Epithelial cell of prostate (primary cell): ENCODE data around the gene GCHFR.

Source experiments
- DNase-seq: peaks from one replicate; pipeline ENCODE4 v3.0.0-alpha.2; 2011; ENCODE audit warnings: low read depth, low spot score
- H3K27ac ChIP-seq: fragments of 450-650 bp; 2 replicates; pipeline ENCODE4 v1.5.1; 2017; ENCODE audit warnings: mild to moderate bottlenecking

Gene GCHFR

DNA sequence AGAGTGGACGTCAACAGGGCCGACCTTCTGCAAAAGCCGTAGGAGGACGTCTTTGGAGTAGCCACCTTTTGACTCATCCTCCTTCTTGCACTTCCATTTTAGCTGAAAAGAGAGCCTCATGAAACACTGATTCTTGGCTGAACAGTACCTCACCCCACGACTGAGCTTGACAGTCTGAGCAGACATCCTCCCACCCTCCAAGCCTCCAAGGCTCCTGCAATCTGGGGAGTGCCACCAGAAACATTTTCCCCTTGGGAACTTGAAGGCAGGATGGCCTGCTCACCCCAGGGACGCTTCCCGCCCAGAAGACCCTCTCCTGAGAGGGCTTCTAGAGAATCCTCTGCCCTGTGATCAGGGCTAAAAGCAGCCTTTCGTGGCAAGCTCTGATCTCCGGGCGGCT, 11.1 kb downstream of the GCHFR start:
- no peak overlapping the region for H3K27ac ChIP-seq
- no peak for DNase-seq

DNA sequence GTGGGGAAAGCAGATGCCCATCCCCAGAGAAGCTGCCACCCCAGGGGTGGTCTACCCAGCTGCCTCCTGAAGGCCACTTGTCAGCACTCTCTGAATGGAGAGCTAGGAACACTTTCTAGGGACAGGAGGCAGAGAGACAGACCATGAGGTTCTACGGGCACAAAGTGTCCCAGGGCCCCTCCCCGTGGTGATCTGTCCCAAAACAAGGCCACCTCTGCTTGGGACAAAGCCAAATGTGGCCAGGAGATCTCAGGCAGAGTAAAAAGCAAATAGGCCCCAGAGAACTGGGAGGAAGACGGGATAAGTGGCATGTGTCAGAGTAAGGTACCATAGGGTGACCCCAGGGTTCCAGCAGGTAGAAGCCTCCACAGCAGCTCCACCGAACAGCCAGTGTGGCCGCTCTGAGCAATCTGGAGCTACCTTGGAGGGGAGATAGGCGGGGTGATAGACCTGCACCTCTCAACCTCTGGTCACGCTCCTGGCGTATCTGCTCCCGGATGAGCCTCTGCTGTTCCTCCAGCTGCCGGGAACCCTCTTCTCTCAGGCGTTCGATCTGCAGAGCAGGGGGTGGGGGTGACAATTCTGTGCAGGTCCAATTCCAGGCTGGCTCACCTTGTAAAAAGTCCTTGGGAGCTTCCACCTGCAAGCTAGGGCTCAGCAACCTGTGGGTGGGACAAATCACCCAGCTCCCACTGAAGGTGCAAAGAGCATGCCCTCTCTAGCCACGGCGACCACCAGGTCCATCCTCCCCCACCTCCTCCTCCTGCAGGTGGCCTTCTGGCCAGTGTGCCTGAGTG, 12.1 kb downstream of the GCHFR start:
- H3K27ac ChIP-seq = peak overlapping the region; percentile 53
- no peak for DNase-seq

DNA sequence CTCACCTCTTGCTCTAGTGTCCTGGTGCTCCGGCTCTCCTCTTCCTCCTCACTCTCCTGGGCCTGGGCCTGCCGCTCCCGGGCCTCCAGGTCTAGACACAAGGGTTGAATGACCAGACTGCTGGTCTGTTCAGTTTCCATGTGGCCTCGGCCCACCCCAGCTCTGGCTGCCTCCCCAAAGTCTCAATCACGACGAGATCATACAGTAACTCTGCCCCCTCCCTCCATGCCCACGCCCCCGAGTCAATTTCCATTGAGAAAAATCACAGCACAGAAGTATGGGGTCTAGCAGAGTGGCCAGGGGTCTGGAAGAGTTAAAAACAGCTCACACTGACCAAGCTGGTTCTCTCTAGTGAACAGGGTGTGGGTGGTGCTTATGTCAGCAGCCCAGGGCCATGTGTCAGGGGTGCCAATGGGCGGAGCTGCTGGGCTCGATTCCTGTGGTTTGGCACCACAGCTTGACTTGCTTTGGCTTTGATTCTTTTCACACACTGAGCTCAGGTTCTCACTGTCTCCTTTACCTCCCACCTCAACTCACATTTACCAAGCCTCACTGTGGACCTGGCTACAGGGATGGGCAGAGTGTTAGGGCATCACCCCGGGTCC, 12.8 kb downstream of the GCHFR start:
- no peak for DNase-seq
- peak overlapping the region; percentile 53 for H3K27ac ChIP-seq

DNA sequence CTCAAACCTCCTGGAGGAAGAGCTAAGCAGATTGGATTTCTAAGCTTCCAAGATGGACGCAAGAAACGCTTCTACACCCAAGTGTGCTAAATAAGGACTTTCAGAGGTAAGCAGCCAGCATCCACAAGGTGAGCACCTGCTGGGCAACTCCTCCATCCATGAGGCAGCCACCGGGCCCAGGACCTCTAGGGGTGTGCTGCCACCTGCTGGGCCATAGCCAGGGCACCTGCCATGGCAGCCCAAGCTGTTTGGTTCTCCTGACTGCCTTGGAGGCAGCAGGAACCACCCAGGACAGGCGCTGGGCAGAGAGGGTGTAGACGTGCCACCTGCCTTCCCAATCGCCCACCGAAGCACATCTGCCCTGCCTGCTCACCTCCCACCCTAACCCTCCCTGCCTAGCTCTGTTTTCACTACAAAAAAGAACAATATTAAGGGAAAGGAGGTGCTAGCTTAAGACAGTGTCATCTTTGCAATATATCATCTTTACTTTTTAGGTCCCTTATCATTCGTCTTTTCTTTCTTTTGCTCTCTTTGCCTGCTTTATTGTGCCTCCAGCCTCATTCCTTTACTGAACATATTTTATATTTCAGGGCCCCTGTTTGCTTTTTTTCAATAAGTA, 18.9 kb downstream of the GCHFR start:
- H3K27ac ChIP-seq = no peak overlapping the region
- DNase-seq = no peak

DNA sequence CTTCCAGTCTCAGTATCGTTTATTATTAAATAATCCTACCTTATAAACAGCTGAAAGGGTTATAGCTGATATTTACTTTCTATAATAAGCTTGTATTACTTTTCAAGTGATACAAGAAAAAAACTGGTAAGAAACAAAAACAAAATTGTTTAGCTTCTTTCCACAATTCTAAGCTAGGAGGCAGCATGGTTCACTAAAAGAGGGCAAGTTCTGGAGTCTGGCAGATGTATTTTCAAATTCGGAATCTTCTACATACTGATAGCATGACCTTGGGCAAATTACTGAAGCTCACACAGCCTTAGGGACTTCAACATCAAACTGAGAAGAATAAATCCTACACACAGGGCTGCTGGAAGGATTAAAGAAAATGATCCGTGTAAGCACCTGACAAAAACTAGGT, 21.3 kb downstream of the GCHFR start:
- DNase-seq = no peak
- H3K27ac ChIP-seq = peak overlapping the region; percentile 96

DNA sequence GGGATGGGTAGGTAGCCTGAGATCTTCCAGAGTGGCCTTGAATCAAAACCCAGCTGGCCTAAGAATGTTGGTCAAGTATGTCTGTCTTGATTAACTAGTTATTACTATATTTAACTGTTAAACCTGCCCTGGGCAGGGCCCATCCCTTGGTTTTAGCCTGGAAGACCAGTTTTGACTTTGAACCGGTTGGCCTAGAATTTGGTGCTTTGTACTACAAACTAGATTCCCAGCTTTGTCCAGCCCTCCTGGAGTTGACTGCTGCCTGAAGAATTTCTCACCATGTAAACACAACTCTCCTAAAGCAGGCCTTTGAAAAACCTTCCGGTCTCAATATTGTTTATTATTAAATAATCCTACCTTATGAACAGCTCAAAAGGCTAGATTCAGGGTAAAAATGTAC, 21.9 kb downstream of the GCHFR start:
- no peak for DNase-seq
- H3K27ac ChIP-seq = peak overlapping the region; percentile 96

DNA sequence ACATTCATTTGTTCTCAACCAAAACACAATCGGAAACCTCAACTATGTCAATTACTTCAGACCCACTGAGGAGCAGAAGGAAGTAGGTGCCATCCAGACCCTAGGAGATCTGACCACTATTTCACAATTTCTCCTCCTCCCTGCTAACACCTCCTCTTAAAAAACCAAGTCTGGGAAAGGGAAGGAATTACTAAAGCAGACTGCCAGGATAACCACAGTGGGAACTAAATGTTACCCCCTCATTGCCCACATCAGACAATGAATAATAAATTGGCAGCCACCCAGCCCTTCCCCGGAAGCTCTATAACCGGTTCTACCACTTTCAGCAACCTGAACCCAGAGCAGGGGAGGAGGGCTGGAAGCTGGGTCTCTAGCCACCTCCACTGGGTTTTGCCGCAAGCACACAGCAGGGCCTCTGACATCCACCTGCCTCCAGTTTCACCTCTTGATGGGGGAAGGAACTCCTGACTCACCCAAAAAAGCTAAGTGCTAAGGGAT, 23.5 kb downstream of the GCHFR start:
- DNase-seq = peak; percentile 77

DNA sequence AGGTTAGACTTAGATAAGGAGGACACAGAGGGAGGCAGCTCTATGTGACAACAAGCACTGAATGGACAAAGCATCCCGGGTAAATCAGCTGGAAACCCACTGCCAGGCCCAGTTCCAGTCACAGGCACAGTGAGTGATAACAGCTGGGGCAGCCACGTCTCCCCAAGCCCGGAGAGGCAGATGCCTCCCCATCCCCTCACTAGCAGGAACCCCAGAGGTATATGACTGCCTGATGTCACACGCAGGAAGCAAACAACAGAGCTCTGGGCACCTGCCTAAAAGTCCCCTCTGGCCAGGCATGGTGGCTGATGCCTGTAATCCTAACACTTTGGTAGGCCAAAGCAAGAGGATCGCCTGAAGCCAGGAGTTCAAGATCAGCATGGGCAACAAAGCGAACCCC, 24.1 kb downstream of the GCHFR start:
- no peak for DNase-seq

More for the DNA sequence above, 23.5 kb downstream of the GCHFR start:
- peak overlapping the region; percentile 96 for H3K27ac ChIP-seq

DNA sequence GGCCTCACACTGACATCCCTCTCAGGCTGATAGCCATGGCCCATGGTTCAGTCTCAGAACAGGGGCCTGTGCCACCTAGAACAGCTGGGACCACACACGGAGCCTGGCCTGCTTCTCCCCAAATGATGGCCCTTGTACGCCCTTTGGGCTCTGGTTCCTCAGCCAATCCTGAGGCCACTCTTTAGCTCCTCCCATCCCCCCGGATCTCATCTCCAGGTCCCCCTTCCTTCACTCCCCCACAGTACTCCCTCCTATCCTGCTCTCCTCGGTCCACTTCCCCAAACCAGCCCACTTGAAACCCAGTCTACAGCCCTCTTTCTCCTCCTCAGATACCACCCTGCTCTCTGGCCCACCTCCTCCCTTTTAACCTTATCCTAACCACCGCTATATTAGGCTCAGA, 25.3 kb downstream of the GCHFR start:
- no peak for DNase-seq
- peak overlapping the region; percentile 96 for H3K27ac ChIP-seq

More for the DNA sequence above, 24.1 kb downstream of the GCHFR start:
- H3K27ac ChIP-seq = peak overlapping the region; percentile 96

DNA sequence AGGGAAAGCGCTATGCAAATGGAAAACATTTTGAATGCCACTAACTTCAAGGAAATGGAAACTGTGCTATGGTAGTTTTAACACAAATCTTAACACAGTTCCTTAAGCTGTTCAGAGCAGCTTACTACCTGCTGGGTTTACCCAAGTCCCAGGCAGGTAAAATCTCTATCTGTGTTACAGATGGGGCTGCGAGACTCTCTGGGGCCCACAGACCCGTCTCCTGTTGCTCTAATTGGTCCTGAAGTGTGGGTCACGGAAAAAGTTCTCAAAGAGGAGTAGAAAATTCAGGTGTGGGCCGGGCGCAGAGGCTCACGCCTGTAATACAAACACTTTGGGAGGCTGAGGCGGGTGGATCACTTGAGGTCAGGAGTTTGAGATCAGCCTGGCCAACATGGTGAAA, 26.1 kb downstream of the GCHFR start:
- peak overlapping the region; percentile 74 for H3K27ac ChIP-seq
- DNase-seq = no peak

DNA sequence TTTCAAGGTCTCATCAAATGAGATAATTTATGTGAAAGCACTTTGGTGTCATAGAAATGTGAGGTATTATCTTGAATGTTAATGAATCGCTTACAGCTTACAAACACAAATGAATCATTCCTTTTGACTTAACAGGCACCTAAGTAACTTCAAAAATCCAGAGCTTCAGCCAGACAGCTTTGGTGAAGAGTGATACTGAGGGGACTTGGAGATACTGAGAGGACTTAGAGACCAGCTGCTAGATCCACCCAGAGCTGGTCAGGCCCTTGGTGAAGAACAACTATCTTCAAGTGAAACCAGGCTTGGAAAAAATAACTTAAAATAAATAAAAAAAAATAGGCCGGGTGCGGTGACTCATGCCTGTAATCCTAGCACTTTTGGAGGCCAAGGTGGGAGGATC, 26.9 kb downstream of the GCHFR start:
- DNase-seq = no peak
- H3K27ac ChIP-seq = peak overlapping the region; percentile 74

DNA sequence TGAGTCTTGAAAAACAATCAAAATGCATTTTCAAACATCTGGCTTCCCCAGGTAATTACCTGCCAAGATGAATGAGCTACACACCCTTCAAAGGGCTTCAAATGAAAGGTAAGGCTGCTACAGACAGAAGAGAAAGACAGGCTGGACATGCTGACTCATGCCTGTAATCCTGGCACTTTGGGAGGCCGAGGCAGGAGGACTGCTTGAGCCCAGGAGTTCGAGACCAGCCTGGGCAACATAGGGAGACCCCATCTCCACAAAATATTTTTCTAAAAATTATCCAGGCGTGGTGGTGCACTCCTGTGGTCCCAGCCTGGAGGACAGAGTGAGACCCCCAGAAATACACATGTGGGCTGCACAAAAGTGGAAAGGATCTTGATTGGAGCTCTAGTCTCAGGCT, 28.5 kb downstream of the GCHFR start:
- H3K27ac ChIP-seq = peak overlapping the region; percentile 74
- DNase-seq = no peak

DNA sequence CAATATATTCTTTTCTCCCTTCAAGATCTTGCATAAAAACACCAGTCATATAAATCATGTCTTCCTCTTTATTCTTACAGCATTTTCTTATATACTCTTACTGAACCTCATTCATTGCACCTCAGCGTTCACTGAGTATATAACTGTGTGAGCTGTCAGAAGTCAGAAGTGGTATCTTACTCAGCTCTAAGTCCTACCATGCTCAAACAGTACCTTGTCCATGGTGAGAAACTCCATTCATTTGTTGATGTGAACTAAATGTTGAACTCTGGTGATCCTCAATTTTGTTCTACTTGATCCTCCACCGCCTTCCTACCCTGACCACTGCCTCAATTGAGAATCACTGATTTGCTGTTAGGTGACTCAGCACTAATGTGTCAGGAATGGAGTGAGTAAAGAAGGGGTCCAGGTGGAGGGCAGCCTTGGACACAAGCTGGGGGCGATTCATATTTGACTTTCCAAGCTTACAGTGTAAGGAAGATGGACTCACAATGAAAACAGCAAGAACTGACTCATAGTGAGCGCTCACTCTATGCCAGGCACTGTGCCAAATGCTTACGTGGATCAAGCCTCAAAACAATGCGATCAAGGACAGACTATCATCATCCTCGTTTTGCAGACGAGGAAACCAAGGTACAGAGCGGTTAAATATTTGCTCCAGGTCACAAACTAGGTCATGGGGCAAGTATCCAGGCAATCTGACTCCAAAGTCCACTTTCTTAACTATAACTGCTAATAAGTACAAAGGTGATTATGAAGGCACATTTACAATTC, 29.5 kb downstream of the GCHFR start:
- H3K27ac ChIP-seq = peak overlapping the region; percentile 66
- peak; percentile 78 for DNase-seq

DNA sequence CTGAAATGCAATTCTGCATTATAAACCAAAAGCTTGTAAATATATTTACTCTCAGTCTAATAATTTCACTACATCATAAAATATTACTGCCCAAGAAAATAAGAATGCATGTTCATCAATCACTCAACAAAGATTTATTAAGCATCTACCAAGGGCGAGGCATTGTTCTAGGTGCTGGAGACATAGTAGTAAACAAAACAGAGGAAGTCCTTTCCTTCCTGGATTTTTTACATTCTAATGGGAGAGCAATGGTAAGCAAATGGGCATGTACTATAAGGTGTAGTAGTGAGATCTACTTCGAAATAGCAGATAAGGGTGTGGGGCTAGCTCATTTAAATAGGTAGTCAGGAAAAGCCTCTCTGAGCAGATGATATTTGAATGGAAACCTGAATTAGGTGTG, 32.2 kb downstream of the GCHFR start:
- peak overlapping the region; percentile 19 for H3K27ac ChIP-seq
- DNase-seq = no peak

DNA sequence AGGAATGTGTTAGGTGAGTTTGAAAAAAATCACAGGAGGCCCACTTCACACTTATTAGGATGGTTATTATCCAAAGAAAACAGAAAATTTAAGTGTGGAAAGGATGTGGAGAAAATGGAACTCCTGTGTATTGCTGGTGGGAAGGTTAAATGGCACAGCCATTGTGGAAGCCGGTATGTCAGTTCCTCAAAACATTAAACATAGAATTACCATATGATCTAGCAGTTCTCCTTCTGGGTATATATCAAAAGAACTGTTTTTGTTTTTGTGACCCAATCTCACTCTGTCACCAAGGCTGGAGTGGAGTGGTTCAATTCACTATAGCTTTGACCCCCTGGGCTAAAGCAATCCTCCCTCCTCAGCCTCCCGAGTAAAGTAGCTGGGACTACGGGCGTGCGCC, 32.6 kb downstream of the GCHFR start:
- no peak for DNase-seq
- peak overlapping the region; percentile 19 for H3K27ac ChIP-seq

DNA sequence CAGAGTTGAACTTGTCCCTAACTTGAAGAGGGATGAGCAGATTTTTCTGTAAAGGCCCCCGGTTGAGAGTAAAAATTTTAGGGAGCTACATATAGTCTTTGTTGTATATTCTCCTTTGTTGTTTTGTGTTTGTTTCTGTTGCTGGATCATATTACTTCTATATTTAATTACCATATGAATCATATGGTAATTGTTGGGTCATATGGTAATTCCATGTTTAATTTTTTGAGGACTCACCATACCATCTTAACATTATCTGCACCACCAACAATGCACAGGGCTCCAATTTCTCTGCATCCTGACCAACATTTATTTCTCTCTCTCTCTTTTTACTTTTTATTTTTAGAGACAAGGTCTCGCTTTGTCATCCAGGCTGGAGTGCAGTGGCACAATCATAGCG, 35.7 kb downstream of the GCHFR start:
- no peak overlapping the region for H3K27ac ChIP-seq
- no peak for DNase-seq

DNA sequence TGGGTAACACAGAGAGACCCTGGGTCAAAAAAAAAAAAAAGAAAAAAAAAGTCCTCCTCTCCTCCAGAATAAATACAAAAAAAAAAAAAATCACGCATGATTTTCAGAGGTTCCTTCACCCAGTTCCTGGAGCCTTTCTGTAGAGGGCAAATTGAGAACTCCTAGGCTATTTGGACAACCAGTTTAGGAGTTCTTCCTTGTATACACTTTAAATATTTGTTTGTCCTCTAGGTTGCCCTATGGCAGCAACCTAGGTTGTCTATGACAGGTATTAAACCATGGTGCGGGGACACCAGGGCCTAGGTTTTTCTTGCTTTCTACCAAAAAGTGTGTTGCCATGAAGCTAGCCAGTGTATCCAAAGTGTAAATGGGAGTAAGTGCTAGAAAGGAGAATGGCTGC, 39.2 kb downstream of the GCHFR start:
- DNase-seq = no peak

DNA sequence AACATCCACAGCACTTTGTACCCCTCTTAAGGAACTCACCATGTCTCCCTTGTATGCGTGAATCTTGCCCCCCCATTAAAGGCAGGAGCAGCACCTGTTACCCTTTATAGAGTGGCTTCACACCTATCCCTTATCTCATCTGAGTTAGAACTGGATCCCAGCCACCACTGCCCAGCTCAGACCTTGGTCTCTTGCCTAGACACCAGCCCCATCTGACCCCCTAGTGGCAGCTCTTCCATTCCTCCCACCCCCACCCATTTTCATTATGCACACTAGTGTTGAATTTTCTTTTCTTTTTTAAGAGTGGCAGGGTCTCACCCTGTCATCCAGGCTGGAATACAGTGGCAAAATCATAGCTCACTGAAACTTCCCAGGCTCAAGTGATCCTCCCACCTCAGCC, 39.8 kb downstream of the GCHFR start:
- no peak for DNase-seq
- no peak overlapping the region for H3K27ac ChIP-seq

More for the DNA sequence above, 39.2 kb downstream of the GCHFR start:
- H3K27ac ChIP-seq = no peak overlapping the region

DNA sequence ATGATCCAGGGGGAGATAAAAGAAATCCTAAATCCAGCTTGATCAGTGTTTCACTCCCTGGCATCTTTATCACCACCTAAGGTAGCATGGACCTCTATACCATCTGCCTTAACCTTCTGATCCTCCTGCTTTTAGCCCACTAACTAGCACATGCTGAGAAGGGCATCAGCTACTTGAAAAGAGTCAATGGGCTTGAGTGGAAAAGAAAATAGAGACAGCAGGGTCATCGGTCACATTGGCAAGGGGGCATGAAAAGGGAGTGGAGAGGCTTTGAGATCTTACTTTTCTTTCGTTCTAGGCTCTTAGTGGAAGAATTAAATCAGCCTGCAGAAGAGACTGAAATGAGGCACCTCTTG, 42.8 kb downstream of the GCHFR start:
- peak overlapping the region; percentile 85 for H3K27ac ChIP-seq
- no peak for DNase-seq

DNA sequence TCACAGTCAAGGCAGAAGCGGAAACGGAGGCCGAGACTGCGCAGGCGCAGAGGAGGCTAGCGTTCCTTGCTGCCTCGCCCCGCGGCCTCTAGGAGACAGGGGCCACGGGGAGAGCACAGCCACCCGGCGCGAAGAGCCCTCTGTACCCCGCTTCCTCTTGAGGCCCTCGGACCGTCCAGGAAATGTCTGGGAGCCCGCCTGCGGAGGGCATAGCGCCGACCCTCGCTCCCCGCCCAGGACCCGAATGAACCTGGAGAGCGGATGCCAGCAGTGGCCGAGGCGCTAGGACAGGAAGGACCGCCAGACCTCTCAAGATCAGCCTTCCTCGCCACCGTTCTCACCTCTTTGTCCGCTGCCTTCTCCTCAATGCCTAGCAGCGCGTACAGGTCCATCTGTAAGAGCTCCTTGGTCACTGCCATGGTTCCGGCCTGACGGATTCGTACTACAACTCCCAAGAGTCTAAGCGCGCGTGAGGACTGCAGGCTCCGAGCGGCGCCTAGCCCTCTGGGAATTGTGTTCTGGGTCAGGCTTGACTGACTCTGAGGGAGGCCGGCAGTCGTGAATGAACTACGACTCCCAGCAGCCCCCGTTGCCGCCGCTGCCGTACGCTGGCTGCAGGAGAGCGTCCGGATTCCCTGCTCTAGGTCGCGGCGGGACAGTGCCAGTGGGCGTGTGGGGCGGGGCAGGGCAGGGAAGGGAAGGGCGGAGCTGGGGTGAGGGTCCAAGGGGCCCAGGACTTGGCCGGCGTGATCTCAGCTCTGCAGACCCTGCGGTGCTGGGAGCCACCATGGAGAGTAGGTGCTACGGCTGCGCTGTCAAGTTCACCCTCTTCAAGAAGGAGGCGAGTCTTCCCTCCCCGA, 43.4 kb downstream of the GCHFR start, which contains the start of the genes DNAJC17 and ZFYVE19:
TSS of gene DNAJC17 (minus strand) at position 446 of the 860 bp plus-strand sequence. CDS start at position 419, 27 bp downstream.
TSS of gene ZFYVE19 (plus strand) at position 62 of the 860 bp plus-strand sequence. CDS start at position 563, 501 bp downstream.
- peak; percentile 88 for DNase-seq
- H3K27ac ChIP-seq = peak within 1 kb of the TSS; percentile 85
